NCI-H1417 treated with DMSO at 0.1 percent for 48 hours (cell line): ENCODE data around the gene ACP4.
"Not testable (repeated sequence)": the region's sequence is repeated elsewhere in the genome, so short reads cannot be mapped to it uniquely, and the experiment has no call there.

Experiments used
- DNase-seq: peaks from one replicate; lab custom pipeline; 2025; lab: John Stamatoyannopoulos, UW

The ACP4 gene

DNA sequence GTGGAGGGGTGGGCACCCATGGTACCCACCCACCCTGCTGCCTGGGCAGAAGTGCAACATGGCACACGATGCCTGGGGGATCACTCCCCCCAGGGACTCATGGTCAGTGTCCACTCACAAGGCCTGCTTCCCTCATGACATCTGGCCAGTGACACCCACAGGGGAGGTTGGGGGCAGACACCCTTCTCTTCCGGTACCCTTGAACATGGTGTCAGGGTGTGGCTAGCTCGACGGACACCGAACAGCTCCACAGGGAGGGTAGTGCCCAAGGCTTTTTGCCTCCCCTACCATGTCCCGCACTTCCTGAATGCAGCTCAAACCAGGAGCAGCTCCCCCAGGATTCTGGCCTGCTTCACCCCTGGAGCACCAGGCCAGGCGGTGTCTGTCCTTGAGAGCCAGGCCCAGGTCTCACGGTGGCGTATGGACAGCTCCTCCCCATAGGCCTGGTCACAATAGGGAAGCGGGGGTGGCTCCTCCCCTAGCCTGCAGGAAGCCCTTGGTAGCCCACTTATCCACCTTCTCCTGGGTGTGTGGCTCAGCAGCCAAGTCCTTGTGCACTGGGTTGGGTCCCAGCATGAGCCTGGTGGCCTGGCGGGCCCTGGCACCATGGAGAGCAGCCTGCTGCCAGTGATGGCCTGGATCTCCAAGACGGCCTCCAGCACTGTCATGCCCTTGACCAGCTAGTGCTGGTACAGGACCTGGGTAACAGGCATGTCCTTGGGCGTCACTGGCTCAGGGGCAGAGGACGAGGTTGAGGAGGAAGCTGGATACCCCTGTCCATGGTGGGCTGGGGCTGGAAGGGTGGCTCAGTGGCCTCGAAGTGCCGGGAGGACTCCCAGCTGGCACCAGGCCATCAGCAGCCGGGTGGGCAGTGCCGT, 7.8 kb downstream of the ACP4 start:
- DNase-seq, result no peak

GRCh38 chr19:50798659-50799546, 8.7 kb downstream of the ACP4 start:
- no peak for DNase-seq

GRCh38 chr19:50799547-50799851, 9.3 kb downstream of the ACP4 start:
- DNase-seq, result no peak

GRCh38 chr19:50801107-50801506, 10.9 kb downstream of the ACP4 start:
- DNase-seq, result no peak

DNA sequence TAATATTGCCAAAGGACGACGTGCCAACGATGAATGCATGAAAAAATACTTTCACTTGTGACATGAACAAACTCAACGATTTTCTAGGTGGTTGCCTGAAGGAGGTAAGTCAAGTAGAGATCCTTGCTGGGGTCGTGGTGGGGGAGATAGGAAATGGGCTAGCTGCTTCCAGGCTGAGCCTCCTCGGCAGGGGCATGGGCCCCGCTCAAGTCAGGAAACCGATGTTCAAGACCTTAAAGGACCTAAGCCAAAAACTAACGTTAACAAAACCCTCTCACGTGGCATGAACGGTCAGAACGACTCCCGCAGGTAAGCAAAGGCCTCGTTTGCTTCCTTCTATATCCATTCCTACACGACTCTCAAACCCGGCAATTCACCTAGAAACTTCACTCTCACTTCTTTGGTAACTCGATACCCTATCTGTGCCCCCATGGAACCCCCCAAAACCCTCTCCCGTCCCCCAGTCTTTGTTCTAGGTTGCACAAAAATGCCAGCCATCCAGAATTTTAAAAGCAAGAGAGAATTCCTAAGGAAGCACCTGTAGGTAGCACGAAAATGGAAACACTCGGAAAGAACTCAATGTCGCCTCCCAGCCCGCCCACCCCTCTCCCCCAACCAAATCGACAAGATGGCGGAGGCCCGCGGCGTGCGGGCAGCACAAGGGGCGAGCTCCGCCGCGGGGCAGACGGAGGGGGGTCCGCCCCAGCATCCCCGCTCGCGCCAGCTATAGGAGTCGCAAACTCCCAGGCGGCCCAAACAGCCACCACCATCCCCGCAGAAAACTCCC, 13.6 kb downstream of the ACP4 start:
- no peak for DNase-seq

DNA sequence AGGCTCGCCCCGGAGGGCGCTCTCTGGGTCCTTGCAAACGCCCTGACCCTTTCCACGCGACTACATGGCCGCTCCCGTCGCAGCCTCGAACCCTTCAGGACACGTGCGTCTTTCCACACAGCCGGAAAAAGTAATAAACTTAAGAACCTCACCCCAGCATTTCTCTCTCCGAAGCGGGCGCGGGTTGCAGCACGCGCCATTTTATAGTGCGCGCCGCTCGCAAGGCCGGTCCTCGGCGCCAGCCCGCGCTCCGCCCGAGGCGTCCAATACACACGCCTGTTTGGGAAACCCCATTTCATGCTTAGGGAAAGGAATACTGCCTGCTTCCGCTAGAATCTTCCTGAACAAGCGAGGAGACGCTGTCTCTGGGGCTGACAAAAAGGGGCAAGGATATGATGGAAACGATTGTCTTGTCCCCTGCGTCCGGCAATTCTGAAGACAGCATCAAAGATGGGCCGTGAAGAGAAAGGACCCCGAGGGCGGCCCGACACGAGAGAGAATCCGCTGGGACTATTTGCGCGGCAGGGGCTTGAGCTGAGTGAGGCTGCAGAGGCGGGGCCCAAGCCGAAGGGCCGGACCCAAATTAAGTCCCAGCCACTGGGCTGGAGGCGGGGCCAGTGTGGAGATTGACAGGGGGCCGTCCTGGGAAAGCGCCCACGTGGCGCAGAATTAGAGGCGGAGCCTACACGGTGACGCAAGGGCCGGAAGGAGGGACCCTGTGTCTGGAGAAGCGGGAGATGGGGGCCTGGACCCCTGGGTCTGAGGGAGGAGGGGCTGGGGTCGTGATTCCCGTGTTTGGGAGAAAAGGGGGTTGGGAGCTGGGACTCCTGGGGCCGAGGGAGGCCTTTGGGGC, 14.4 kb downstream of the ACP4 start:
- DNase-seq, result peak; percentile 93

DNA sequence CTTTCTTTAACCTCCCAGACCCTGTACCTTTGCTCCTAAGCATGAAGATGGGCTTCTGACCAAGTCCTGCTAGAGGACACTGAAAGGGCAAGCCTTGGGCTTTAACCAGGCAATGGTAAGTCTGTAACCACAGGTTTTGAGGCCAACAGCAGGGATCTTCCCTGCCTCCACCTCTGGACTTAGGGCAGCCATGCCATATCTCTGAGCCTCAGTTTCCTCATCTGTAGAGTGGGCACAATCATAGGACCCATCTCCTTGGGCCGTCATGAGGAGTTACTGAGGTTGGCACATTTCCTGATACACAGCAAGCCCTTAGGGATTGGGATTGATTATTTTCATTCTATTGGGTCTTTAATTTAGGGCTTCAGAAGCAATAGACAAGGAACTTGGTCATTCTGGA, 18.6 kb downstream of the ACP4 start:
- DNase-seq, result no peak

GRCh38 chr19:50811622-50812238, 21.5 kb downstream of the ACP4 start:
- DNase-seq, result not testable (repeated sequence)

DNA sequence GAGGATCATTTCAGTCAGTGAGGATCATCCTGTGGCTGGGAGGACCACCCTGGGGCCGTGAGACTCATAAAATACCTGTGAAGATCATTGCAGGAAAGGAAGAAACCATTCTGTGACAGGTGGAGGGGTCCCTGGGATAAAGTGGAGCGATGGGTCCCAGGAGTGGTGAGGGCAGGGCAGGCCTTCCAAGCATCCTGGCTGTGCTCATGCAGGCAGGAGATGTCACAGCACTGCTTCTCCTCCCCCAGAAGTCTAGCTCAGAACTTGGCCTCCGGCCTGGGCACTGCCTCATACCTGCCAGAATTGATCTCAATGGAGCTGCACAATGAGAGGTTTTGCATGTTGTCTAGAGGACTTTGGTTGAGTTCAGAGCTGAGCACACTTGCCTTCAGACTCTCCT, 22.3 kb downstream of the ACP4 start:
- no peak for DNase-seq

GRCh38 chr19:50814883-50815282, 24.7 kb downstream of the ACP4 start:
- DNase-seq, result no peak

DNA sequence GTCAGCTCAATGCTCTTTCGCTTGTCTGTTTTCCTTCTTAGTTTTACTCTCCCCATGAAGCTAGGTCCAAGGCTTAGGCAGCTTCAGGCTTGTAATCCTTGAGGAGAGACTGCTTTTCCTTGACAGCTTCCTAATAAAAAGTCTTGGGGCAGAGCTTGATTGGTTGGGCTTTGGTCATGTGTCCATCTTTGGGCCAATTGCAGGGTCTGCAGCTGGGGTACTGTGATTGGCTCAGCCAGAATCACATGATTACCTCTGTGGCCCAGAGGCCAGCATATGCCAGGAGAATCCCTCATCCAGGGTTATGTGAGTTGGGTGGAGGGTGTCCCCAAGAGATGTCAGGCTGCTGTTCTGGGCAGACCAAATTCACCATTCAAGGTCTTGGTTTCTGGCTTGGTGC, 25.2 kb downstream of the ACP4 start:
- DNase-seq, result no peak

- peak; percentile 27 for DNase-seq
Measured at GRCh38 chr19:50817941-50818858, 28.0 kb downstream of the ACP4 start.

DNA sequence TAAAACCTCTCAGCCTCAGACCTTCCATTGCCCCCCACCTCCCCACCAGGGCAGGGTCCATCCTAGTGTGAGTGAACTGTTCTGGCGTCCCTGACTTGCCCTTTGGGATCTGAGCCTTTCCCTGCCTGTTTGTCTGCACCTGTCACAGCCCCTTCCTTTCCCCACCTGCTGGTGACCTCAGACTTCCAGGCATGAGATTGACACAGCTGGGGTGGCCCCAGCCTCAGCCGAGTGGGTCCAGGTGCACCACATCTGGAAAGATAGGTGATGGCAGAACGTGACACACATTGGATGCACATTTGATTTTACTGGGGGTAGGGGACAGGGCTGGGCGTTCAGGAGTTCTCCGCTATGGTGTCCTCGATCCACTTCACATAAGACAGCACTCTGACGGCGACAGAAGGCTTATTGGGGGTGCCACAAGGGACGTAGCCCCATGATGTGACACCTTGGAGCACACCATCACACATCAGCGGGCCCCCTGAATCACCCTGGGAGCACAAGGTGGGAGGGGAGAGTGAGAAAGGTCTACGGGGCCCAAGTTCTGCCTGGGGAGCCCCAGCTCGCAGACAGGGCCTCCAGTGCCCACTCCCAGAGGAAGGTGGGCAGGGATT, 28.8 kb downstream of the ACP4 start:
- DNase-seq, result no peak

DNA sequence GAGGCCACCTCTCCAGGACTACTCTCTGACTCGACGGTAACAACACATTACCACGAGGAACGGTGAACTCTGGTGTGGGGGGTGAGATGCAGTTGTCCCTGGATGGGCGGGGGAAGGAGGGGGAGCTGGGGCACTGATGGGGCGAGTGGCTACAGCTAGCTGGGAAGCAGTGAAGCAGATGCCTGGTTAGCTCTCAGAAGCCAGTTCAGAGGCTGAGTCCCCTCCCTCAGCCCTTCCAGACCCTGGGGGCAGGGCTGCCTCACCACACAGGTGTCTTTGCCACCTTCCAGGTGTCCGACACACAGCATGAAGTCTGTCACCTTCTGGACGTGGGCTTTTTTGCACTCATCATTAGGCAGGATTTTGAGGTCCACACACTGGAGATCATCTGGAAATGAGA, 29.4 kb downstream of the ACP4 start:
- DNase-seq, result no peak

DNA sequence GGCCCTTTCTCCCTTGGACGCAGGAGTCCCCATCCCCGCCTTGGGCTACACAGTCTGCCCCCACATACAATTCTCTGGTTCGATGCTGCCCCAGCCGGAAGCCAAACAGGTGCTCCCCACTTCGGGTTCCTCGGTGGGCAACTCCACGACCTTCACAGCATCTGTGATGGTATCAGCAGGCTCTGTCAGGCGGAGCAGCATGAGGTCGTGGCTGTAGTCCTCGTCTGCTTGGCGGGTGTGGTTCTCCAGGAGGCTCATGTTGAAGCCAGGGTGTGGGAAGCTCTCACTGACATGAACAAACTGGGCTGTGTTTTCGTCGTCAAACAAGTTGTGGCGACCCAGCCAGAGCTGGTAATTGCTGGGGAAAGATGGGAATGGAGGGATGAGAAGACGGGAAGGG, 29.9 kb downstream of the ACP4 start:
- DNase-seq, result no peak

GRCh38 chr19:50820549-50821247, 30.5 kb downstream of the ACP4 start:
- DNase-seq, result no peak

GRCh38 chr19:50821248-50821612, 31.0 kb downstream of the ACP4 start:
- no peak for DNase-seq

DNA sequence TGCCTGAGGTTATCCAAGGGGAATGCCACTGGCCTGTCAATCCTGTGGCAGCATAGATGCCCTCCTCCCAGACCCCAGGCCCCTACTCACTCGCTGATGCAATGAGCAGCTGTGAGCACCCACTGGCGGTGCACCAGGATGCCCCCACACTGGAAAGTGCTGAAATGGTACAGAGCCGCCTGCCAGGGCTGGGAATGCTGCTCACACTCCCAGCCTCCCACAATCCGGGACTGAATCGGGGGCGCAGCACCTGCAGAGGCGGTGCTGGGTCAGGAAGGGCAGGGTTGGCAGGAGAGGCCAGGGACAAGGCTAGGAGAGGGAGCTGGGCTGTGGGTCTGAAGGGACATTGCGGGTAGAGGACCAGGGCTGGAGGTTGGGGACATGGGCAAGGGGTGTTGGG, 31.4 kb downstream of the ACP4 start:
- no peak for DNase-seq

GRCh38 chr19:50822661-50823208, 32.5 kb downstream of the ACP4 start:
- no peak for DNase-seq
